Measurements from ENCODE around the gene ZDHHC17.
A peak's percentile ranks its signal among the peaks of the same experiment; 100 is the strongest.

ZDHHC17 gene

DNA sequence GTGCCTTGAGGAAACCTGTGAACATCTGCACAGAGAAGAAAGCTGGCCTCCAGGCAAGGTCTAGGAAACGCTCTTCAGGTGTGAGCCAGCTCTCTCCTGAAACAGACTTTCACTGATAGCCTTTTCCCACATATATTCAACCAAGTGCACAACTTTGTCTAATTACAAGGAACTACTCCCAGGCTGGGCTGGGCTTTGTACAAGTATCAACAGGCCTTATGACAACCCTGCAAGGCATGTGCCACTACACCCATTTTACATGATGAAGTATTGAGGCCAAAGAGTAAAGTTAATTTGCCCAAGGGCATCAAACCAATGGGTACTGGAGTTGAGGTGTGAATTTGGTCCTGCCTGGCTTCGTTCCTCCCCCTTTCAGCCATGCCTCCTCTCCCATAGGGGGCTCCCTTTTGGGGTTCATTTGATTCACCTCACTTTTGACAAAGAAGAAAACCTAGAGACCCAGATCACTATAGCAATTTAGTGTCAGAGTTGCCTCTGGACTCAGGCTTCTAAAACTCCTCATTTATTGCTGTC is 112.8 kb downstream of the ZDHHC17 start:
- Mint-ChIP-seq H3K4me3 (peak overlapping the region; percentile 97 to 100 (median 99)), H3K4me1 (peaks cover 70% of the 10 kb centered on the region), H3K9me3 (no peaks in the 10 kb centered on the region), H3K36me3 (ENCODE audit: low read depth) (peaks cover 16% of the 10 kb centered on the region), H3K27ac (peak overlapping the region in 2 of 3 experiments; percentile 72 to 84), H3K27me3 (ENCODE audit: low read depth) (no peaks in the 10 kb centered on the region)
- TF ChIP-seq, protein P1, sequence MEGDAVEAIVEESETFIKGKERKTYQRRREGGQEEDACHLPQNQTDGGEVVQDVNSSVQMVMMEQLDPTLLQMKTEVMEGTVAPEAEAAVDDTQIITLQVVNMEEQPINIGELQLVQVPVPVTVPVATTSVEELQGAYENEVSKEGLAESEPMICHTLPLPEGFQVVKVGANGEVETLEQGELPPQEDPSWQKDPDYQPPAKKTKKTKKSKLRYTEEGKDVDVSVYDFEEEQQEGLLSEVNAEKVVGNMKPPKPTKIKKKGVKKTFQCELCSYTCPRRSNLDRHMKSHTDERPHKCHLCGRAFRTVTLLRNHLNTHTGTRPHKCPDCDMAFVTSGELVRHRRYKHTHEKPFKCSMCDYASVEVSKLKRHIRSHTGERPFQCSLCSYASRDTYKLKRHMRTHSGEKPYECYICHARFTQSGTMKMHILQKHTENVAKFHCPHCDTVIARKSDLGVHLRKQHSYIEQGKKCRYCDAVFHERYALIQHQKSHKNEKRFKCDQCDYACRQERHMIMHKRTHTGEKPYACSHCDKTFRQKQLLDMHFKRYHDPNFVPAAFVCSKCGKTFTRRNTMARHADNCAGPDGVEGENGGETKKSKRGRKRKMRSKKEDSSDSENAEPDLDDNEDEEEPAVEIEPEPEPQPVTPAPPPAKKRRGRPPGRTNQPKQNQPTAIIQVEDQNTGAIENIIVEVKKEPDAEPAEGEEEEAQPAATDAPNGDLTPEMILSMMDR (IDR thresholded peaks at IDR 0.05; ENCODE audit: unreplicated experiment in 3 of 3) = no peak

DNA sequence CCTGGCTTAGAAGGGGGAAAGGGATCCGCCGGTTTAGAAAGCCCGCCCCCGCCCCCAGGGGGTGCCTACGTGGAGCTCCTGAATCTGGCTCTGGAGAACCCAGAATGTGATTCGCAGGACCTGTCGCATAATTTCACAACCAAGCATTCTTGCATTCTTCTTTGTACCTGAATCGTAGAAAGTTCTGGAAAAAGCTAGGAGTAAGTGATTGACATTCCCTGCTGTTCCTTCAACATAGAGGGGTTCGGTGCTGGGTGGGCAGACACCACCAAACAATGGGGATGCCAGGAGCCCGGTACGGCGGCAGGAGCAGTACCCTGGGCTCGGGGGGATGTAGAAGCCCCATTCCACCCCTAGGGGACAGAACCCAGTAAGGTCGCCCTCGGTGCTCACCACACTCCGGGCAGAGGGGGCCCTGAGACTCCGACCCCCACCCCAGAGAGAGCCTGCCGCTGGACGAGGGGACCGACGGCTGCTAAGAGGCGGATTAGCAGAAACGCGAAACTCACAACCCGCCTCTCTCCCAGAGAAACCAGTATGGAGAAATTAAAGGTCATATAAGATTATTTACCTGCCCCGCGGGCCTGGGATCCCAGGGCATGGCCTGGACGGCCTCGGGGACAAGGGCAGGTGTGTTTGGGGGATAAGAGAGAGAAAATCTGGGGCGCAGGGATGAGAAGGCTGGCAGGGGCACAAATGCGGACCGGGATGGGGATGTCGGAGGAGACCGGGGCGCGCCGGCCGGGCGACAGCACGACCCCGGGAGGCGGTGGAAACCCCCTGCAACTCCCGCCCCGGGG is 114.4 kb downstream of the ZDHHC17 start:
- H3K9me3 Mint-ChIP-seq = no peaks in the 10 kb centered on the region
- TF ChIP-seq, protein P1 (IDR thresholded peaks at IDR 0.05; ENCODE audit: unreplicated experiment in 3 of 3) = peak; percentile 21 to 30 (median 30)
- peaks cover 64% of the 10 kb centered on the region for H3K4me1 Mint-ChIP-seq
- H3K4me3 Mint-ChIP-seq = peak overlapping the region; percentile 97 to 100 (median 99)
- peak overlapping the region; percentile 72 to 95 (median 89) for H3K27ac Mint-ChIP-seq
- H3K27me3 Mint-ChIP-seq (ENCODE audit: low read depth) = no peaks in the 10 kb centered on the region
- H3K36me3 Mint-ChIP-seq (ENCODE audit: low read depth) = peaks cover 11% of the 10 kb centered on the region

- Mint-ChIP-seq H3K4me1 (peaks cover 62% of the 10 kb centered on the region), H3K36me3 (ENCODE audit: low read depth) (peaks cover 5% of the 10 kb centered on the region), H3K27me3 (ENCODE audit: low read depth) (no peaks in the 10 kb centered on the region), H3K9me3 (peaks cover 3% of the 10 kb centered on the region), H3K27ac (peak within 1 kb of the TSS; percentile 93 to 98 (median 97)), H3K4me3 (peak within 1 kb of the TSS; percentile 97 to 100 (median 99))
- TF ChIP-seq, protein P1 (IDR thresholded peaks at IDR 0.05; ENCODE audit: unreplicated experiment in 3 of 3) = peak in 1 of 3 experiments; percentile 48
Observed at GRCh38 chr12:76878899-76879709, 115.2 kb downstream of the ZDHHC17 start, which contains the start of gene CSRP2. TSS of gene CSRP2 (minus strand) at chr12:76879019. CDS start at chr12:76866260, 12,759 bp downstream.

DNA sequence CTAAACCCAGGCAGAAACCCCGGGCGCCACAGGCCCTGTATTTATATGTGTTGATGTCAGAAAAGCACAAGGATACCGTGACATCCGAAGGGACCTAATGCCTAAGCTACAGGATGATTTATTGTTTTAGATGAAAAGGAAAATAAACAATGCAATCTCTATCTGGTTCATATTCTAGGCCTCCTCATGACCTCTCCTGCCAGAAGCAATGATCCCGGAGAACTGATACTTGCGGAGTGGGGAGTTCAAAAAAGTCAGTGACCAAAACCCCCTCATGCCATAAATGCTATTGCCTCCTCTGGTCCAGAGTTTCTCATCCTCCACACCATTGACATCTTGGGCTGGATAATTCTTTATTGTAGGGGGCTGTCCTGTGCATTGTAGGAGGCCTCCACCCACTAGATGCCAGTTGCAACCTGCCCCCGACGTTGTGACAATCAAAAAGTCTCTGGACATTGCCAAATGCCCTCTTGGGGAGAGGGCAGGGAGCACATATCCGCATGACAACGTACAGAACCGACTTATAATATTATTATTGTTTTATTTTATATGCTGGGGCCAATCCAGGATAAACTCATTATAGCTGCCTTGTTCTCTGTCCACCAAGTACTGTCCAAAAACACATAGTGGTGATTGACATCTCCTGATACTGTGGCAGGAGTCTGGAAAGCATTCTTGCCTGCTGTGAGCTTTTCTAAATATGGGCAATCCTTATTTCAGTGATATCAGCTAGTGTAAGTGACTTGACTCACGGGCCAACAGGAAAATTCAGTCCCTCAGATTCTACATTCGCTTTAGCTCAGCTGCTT is 116.0 kb downstream of the ZDHHC17 start:
- Mint-ChIP-seq H3K27ac (peak overlapping the region; percentile 93 to 98 (median 97)), H3K27me3 (ENCODE audit: low read depth) (no peaks in the 10 kb centered on the region), H3K9me3 (peaks cover 3% of the 10 kb centered on the region), H3K4me3 (peak overlapping the region; percentile 91 to 92 (median 92)), H3K36me3 (ENCODE audit: low read depth) (peaks cover 4% of the 10 kb centered on the region), H3K4me1 (peaks cover 59% of the 10 kb centered on the region)
- TF ChIP-seq, protein P1 (IDR thresholded peaks at IDR 0.05; ENCODE audit: unreplicated experiment in 3 of 3) = peak in 1 of 3 experiments; percentile 46

DNA sequence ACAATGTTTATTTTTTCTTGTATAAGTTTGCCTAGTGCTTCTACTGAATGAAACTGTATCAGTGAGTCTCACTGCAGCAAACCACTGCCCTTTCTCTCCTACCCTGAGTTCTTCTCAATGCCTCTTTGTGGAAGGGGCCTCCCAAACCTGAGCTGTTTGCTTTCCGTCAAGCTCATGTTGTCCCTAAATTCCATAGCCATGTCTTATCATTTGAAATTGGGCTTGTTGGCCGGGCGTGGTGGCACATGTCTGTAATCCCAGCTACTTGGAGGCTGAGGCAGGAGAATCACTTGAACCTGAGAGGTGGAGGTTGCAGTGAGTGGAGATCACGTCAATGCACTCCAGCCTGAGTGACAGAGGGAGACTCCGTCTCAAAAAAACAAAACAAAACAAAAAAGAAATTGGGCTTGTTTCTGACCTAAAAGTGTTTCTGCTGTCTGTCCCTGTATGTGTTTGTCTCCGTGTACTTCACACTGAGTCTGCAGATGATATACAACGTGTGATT is 116.7 kb downstream of the ZDHHC17 start:
- peaks cover 54% of the 10 kb centered on the region for H3K4me1 Mint-ChIP-seq
- no peaks in the 10 kb centered on the region for H3K36me3 Mint-ChIP-seq (ENCODE audit: low read depth)
- H3K27me3 Mint-ChIP-seq (ENCODE audit: low read depth) = no peaks in the 10 kb centered on the region
- H3K27ac Mint-ChIP-seq = peak overlapping the region; percentile 93 to 98 (median 97)
- TF ChIP-seq, protein P1 (IDR thresholded peaks at IDR 0.05; ENCODE audit: unreplicated experiment in 3 of 3) = no peak
- peak overlapping the region; percentile 91 to 92 (median 92) for H3K4me3 Mint-ChIP-seq
- peaks cover 3% of the 10 kb centered on the region for H3K9me3 Mint-ChIP-seq
